ENCODE data around the gene NCAN.
"Not testable (repeated sequence)": the region's sequence is repeated elsewhere in the genome, so short reads cannot be mapped to it uniquely, and the experiment has no call there.

Gene NCAN

DNA sequence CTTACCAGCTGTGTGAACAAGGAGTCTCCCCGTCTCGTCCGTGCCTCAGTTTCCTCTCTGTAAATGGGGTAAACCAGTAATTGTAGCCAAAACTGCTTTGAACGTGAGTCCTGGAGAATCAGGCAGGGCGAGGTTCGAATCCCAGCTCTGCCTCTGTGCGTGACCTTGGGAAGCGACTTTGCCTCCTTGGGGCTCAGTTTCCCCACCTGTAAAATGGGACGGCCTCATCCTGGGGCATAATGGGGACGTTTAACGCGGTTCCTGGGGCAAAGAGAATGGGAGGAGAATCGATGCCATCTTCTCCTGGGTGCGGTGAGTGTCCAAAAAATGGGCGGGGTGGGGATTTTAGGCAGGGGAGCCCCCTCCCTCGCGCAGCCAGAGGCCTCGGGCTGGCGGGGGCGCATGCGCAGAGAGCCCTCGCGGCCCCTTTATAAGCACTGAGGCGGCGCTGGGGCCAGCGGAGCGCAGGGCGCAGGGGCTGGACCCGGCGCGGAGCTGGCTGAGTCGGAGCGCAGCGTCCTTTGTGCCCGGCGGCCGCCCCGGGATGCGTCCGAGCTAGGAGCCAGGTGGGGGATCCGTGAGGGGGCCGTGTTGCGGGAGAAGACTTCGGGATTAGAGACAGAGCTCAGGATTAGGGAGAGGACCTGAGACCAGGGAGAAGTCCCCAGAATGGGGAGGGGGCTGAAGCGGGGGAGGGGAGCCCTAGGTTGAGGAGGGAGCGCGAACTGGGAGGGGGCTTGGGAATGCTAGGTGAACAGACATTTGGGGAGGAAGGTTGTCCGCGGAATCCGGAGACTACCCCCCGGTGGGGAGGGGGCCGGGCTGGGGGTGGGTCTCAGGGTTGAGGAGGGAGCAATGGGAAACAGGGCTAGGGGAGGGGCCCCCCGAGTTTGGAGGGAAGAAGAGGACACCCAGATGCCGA is at the start of gene NCAN:
TSS of gene NCAN (plus strand) at position 460 of the 922 bp plus-strand sequence. CDS start 4,996 bp downstream, outside the sequence.
- no peak for DNase-seq (ENCODE audit: insufficient read length, low spot score)
- no peak for FAIRE-seq

DNA sequence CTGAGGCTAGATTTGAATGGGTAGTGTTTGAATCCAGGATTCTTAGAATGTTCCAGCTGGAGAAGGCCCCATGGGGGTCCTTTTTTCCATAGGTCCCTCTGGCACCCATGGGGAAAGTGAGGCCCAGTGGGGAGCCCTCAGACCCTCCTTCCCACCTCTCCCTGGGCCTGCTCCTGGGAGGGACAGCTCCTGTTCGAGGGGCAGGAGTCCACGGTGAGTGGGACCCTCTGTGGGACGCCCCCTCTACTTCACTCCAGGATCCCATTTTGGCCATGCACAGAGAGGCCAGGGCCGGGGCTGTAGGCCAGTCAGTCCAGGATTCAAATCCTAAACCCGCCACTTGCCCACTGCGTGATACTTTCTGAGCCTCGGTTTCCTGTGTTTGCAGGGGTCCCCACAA is 49.3 kb upstream of the NCAN start:
- DNase-seq (ENCODE audit: insufficient read length, low spot score), result no peak
- FAIRE-seq, result no peak

DNA sequence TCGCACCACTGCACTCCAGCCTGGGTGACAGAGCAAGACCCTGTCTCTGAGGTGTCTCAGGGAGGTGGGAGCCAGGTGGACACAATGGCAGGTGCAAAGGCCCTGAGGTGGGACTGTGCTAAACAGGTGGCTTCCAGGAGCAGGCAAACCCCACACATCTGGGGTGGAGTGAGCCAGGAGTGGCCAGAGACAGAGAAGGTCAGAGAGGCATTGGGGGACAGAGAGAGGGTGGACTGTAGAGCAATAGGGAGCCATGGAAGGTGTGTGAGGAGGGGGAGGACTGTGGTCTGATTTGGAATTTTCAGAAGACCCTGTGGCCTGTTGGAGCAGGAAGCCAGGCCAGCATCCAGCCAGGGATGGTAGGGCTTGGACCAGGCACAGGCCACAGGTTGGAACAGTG is 46.4 kb upstream of the NCAN start:
- DNase-seq (ENCODE audit: insufficient read length, low spot score) (no peak), FAIRE-seq (no peak)

DNA sequence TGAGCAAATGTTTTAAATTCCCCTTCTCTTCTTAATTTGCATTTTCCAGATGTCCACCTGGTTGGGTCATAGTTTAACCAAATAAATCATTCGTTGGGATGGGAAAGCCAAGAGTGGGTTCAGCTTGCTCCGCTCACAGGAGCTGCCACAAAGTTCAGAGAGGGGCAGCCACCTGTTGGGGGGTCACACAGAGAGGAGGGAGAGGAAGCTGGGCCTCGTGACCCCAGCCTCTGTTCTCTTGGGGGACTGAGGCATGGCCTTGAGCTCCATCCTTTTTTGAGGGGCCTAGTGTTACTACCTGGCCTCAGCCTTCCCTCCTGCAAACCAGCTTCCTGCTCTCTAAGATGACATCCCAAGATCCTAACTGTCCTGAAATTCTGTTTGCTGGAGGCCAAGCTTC is 44.1 kb upstream of the NCAN start:
- FAIRE-seq, result peak; percentile 21
- no peak for DNase-seq (ENCODE audit: insufficient read length, low spot score)

DNA sequence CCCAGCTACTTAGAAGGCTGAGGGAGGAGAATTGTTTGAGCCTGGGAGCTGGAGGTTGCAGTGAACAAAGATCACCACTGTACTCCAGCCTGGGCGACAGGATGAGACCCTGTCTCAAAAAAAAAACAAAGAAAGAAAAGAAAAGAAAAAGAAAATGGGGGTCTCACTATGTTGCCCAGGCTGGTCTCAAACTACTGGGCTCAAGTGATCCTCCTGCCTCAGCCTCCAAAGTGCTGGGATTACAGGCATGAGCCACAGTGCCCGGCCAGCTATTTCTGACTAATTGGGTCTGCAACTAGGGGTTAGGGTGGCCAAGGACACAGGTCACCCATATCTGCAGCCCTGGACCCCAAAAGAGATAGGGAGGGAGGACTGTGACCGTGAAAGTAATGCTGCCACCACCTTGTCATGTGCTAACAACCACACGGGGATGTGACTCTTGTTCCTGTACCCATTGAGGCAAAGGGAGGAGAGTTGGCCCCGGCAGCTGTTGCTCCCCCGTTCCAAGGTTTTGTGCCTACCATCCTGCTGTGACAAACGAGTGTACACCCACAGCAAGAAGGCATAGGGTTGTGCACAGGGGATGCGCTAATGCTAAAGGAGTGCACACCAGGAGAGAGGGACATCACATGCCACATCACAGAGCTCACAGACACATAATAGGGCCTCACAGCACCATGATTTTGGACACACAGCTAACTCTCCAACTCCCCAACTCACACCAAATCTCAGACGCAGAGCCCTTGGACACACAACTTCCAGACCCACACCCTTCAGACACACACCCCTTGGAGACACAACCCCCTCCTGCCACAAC is 42.3 kb upstream of the NCAN start:
- no peak for DNase-seq (ENCODE audit: insufficient read length, low spot score)
- FAIRE-seq, result peak; percentile 65

DNA sequence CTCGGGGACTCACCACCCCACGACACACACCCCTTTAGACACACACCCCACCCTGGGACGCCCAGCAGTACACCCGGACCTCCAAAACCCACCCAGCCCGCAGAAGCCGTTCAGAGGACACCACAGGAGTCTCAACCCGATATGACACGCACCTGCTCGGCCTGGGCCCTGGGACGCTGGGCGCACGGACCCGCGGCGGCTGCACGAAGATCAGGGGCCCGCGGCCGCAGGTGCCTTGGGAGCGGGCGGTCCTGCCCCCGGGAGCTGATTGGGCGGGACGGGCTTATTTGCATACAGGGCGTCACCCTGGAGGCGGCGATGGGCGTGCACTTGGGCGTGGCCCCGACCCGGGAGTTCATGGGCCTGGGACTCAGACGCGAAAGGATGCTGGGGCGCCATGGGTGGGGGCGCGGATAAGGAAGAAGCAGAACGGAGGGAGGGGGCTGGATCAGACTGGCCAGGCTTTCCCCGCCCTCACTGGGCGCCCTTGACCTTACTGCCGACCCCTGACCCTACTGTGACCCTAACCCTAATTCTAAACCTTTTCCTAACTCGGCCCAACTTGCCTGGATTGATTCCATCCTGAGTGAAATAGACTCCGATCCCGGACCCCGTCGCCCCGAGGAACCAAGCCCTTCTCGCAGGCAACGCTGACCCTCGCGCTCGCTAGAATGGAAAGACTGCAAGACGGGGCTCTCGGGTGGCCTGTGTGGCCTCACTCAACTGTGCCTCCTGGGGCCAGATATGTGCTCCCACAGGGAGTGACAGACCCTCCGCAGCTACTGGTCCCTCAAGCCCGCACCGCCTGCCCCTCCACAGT is 41.5 kb upstream of the NCAN start, which contains the start of gene MEF2B:
TSS of gene MEF2B (minus strand) at position 211 of the 820 bp plus-strand sequence. CDS start 19,528 bp downstream, outside the sequence.
- peak; percentile 88 for DNase-seq (ENCODE audit: insufficient read length, low spot score)
- FAIRE-seq, result peak; percentile 82

DNA sequence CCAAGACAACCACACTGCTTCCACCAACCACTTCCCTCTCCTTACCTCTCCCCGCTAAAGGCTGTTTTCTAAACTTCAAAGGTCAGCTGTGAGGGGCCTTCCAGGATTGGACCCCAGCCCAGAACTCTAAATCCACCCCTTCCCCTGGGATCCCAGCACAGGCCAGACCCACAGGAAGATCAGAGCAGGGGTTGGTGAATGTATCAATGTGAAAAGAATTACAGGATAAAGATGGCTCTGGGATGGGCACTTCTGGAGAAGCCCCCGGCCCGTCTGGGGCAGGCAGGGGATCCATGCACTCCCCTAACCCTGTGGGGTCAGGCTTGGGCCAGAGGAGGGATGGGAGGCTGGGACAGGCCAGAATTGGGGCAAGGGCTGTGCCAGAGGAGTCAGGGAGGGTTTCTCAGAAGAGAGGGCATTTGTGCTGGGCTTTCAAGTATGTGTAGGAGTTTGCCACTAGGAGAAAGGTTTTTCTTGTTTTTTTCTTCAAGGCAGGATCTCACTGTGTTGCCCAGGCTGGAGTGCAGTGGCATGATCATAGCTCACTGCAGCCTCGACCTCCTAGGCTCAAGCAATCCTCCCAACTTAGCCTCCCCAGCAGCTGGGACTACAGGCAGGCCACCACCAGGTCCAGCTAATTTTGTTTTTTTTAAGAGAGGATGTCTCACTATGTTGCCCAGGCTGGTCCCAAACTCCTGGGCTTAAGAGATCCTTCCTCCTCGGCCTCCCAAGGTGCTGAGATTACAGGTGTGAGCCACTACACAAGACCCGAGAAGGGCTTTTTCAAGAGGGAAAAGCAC is 40.7 kb upstream of the NCAN start:
- no peak for DNase-seq (ENCODE audit: insufficient read length, low spot score)
- FAIRE-seq, result no peak

DNA sequence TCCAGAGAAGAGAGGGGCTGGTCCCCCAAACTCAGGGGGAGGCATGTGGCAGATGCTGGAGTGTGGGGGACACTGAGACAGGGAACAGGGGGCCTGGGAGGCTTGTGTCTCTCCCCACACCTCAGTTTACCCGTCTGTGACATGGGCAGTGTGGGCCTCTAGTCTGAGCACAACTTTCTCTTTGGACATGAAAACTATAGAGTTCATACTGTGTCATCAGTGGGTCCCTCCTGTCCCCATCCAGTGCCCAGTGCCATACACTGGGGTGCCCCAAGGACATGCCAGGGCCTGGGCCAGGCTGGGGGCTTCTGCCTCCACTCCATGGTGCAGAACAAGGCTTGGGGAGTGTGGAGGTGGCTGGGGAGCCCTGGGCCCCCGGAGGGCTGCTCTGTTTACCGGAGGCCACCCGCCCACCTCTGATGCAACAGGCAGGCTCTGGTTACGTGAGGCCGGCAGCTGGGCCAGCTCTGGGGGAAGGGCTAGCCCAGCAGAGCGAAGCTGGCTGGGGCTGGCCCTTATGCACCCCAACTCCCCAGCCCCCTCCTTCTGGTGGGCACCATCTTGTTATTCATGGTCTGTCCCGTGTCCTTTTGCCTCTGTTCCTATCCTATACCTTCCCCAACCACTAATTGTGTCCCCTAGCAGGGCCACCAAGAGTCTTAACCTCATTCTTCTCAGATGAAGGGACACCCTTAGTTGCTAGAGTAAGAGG is 39.8 kb upstream of the NCAN start:
- FAIRE-seq (no peak), DNase-seq (ENCODE audit: insufficient read length, low spot score) (no peak)

DNA sequence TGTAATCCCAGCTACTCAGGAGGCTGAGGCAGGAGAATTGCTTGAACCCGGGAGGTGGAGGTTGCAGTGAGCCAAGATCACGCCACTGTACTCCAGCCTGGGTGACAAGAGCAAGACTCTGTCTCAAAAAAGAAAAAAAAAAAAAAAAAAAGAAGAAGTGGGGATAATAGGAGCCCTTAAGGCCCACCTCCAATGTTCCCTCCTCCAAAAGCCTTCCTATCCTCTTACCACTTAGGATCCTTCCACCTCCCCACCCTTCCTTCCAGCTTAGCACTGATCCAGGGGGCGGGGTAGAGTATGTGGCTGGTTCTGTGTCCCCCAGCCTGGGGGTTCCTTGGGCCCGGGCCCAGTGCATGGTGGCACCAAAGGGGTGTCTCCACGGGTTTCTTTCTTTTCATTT is 38.5 kb upstream of the NCAN start:
- not testable (repeated sequence) for FAIRE-seq

DNA sequence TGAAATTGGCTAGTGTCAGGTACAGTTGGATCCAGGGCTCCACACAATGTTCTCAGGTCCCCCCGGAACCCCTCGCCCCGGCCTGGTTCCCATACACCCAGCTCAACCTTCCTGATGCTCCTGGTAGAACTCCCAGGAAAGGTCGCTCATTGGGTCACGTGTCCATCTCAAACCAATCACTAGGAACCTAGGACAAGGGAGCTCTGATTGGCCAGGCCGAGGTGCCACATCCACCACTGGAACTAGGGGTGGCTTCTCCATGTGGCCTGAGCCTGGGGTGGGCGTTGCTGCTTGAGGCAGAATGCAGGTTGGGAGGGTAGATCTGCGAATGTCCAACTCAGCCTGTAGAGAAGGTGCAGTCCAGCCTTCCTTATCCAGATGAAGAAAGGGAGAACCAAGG is 34.8 kb upstream of the NCAN start:
- FAIRE-seq (no peak), DNase-seq (ENCODE audit: insufficient read length, low spot score) (no peak)

More for the DNA sequence above, 38.5 kb upstream of the NCAN start:
- DNase-seq (ENCODE audit: insufficient read length, low spot score), result not testable (repeated sequence)

DNA sequence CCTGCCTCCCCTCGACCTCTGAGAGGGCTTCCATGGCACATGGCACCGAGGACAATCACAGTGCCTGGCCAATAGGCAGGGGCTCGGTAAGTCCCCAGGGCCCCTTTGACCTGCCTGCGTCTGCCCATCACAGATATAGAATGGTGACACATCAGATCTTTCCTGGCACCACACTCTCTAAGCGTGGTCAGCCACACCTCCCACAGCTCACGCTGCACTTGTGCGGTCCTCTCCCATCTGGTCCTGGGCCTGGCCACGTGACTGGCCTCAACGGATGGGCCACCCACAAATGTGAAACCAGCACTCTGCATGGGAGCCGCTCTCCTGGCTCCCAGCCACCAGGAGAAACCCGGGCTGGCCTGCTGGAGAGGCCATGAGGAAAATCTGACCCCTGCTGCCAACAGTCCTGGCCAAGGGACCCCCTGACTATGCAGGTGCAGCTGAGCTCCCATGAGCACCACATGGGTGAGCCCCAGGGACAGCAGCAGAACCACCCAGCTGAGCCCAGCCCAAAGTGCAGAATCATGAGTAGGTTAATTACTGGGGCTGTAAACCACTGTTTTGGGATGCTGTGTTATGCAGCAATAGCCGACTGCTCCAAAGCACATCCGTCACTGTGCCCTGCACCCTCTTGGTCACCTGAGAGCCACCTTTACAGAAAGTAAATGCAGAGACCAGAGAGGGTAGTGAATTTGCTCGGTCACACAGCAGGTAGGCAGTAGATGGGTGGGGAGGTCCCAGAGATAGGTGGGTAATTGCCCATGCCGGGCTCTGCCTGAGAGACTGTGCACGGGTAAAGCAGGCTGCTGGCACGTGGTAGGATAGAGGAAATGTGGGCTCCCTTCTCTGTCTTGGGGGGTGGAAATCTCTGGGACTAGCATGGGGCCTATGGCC is 32.0 kb upstream of the NCAN start:
- DNase-seq (ENCODE audit: insufficient read length, low spot score) (no peak), FAIRE-seq (no peak)

DNA sequence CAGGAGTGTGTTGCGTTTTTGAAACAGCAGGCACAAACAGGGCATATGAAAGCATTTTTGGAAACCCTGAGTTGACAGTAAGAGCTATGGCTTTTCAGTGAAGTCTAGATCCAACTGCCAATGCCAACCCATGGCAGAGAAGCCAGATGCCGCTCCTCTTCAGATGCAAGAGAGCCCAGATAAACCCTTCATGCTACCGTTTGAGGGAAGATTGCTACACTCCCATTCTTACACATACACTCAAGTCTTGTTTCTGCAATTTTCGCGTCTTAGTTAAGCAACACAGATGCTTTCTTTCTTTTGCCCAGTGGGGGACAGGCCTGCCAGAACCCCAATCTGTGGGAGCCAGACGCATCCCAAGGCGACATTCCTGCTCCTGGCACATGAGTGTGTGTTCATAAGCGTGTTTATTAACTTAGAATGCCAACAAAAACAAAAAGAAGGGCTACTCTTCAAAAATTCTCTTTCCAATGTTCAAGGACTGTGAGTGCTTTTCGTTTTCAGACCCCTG is 30.2 kb upstream of the NCAN start:
- FAIRE-seq, result no peak

DNA sequence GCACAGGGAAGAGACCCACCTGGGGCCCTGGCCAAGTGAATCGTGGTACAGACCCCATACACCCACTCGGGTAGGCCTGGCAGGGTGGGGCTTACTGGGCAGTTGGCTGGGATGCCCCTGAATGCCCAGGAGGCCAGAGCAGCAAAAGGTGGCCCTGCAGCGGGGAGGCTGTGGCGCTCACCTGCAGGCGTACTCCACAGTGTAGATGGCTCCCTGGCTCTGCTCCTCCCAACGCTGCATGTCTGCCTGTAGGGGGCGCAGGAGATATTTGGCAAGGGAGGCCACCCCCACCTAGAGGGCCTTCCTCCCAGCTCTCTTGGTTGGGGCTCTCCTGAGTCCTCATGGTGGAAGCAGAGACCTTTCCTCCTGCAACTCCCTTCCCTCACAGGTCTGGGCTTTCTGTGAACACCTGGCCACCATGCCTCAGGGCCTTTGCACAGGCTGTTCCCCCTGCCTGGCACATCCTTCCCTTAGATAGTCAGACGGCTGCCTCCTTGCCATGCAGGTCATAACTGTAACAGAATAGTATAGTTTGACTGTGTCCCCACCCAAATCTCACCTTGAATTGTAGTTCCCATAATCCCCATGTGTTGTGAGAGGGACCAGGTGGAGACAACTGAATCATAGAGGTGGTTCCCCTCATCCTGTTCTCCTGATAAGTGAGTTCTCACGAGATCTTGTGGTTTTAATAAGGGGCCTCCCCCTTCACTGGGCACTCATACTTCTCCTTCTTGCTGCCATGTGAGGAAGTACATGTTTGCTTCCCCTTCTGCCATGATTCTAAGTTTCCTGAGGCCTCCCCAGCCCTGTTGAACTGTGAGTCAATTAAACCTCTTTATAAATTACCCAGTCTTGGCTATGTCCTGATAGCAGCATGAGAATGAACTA is 25.7 kb upstream of the NCAN start:
- DNase-seq (ENCODE audit: insufficient read length, low spot score) (no peak), FAIRE-seq (peak; percentile 51)

More for the DNA sequence above, 30.2 kb upstream of the NCAN start:
- no peak for DNase-seq (ENCODE audit: insufficient read length, low spot score)

DNA sequence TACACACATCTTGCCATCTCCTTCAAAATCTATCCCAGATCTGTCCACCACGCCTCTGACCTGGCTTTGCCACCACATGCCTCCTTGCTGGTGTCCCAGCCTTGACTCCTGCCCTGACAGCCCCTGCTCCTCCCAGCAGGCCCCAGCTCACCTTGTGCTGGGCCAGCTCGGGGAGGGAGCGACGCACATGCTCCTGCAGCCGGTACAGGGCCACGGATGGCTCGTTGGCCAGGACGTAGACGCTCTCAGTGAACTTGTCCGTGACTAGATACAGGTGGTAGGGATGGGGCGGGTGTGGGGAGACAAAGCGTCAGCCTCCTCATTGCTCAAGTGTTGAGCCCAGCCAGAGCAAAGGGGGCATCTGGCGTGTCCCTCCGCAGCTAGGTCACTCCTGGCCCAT is 25.0 kb upstream of the NCAN start:
- FAIRE-seq (no peak), DNase-seq (ENCODE audit: insufficient read length, low spot score) (no peak)

DNA sequence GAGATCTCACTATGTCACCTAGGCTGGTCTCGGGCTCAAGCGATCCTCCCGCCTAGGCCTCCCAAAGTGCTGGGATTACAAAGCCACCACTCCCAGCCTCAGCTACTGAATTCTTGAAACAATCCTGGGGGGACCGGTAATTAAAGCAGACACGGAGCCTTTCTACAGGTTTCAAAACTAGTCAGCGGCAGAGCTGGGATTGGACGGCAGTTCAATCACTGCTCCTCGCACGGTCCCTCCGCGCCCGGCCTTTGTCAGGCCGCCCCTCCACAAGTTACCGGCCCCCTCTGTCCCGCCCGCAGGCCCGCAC is 20.0 kb upstream of the NCAN start:
- DNase-seq (ENCODE audit: insufficient read length, low spot score) (no peak), FAIRE-seq (no peak)

DNA sequence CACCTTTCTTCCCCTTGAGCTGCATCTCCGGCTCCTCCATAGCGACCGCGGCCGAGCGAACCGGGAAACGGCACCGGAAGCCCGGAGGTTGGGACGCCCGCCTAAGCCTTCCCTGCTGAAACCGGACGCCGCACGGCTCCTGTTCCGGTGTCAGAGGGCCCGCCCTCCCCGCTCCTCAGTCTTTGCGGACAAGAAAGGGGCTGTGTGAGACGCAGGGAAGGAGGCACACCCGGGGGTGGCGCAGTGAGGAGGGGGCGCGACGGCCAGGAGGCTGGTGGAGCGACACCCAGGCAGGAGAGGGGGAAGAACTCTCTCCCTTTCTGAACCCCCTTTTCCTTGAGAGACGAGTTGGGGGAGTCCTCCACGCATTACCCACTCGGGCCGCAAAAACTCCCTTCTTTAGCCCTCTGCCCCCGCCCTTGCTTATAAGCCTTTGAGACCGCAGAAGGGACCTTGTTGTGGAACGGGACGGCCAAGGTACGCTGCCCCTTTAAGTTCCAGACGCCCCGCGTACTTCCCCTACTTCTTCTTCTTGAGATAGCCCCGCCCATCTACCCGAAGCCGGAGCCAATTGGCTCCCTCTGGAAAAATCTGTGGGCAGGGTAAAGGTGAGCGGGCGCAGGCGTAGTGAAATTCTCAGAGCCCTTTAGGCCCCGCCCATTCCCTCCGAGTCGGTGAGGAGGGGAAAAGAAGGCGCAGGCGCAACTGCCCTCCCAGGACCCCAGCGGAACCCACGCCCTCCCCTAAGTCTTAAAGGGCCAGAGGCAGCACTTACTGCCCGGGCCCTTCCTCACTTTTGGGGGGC is 19.5 kb upstream of the NCAN start, which contains the start of the genes BORCS8 and RFXANK:
TSS of gene BORCS8 (minus strand) at position 75 of the 805 bp plus-strand sequence. CDS start at position 40, 35 bp downstream.
TSS of gene RFXANK (plus strand) at position 181 of the 805 bp plus-strand sequence. CDS start 1,689 bp downstream, outside the sequence.
- DNase-seq (ENCODE audit: insufficient read length, low spot score) (peak; percentile 91), FAIRE-seq (peak; percentile 100)
